NCI-H82 (cell line): ENCODE data around the gene TUBB2A.
"Not testable (repeated sequence)": the region's sequence is repeated elsewhere in the genome, so short reads cannot be mapped to it uniquely, and the experiment has no call there.

Experiments
- DNase-seq: peaks from one replicate; lab custom pipeline; 2025; lab: John Stamatoyannopoulos, UW

TUBB2A gene

GRCh38 chr6:3179945-3180344, 22.6 kb upstream of the TUBB2A start:
- not testable (repeated sequence) for DNase-seq

GRCh38 chr6:3178666-3179065, 21.3 kb upstream of the TUBB2A start:
- DNase-seq, result not testable (repeated sequence)

- no peak for DNase-seq
Observed at GRCh38 chr6:3176562-3177355, 19.4 kb upstream of the TUBB2A start.

- DNase-seq, result no peak
Observed at GRCh38 chr6:3175715-3176402, 18.5 kb upstream of the TUBB2A start.

GRCh38 chr6:3173636-3174089, 16.3 kb upstream of the TUBB2A start:
- not testable (repeated sequence) for DNase-seq

GRCh38 chr6:3172789-3173188, 15.4 kb upstream of the TUBB2A start:
- DNase-seq, result not testable (repeated sequence)

- DNase-seq, result not testable (repeated sequence)
Observed at GRCh38 chr6:3171313-3172175, 14.2 kb upstream of the TUBB2A start.

GRCh38 chr6:3170676-3171075, 13.3 kb upstream of the TUBB2A start:
- DNase-seq, result not testable (repeated sequence)

- DNase-seq, result peak; percentile 61
Observed at GRCh38 chr6:3168046-3168445, 10.7 kb upstream of the TUBB2A start.

- not testable (repeated sequence) for DNase-seq
Observed at GRCh38 chr6:3166535-3167225, 9.3 kb upstream of the TUBB2A start.

GRCh38 chr6:3165631-3166534, 8.5 kb upstream of the TUBB2A start:
- DNase-seq, result no peak

- no peak for DNase-seq
Observed at GRCh38 chr6:3164388-3164787, 7.0 kb upstream of the TUBB2A start.

- no peak for DNase-seq
Observed at GRCh38 chr6:3163248-3163594, 5.9 kb upstream of the TUBB2A start.

GRCh38 chr6:3162565-3163247, 5.4 kb upstream of the TUBB2A start:
- peak; percentile 93 for DNase-seq

- DNase-seq, result peak; percentile 52
Observed at GRCh38 chr6:3162067-3162497, 4.7 kb upstream of the TUBB2A start.

GRCh38 chr6:3159805-3160781, 2.7 kb upstream of the TUBB2A start:
- DNase-seq, result no peak

- peak; percentile 56 for DNase-seq
Observed at GRCh38 chr6:3156184-3157130, 887 bp downstream of the TUBB2A start.

- not testable (repeated sequence) for DNase-seq
Observed at GRCh38 chr6:3155416-3155815, 1.9 kb downstream of the TUBB2A start.
